Osteoblast (primary cell): ENCODE results near the gene STK17A. TPM values are rescaled to one million over a fixed set of nuclear protein-coding genes. Genes with fewer than 3 reads are reported as not detected.

ENCODE experiments used
- DNase-seq: peaks from one replicate; pipeline ENCODE4 v3.0.0; 2011; ENCODE audit warnings: low spot score, mixed read lengths; ENCODE audit not compliant: insufficient read length; ENCODE audit errors: missing footprints
- H2AFZ ChIP-seq: 2 replicates; pipeline ENCODE4 v1.6.0; 2011; ENCODE audit warnings: mild to moderate bottlenecking, low read length
- H3K27ac ChIP-seq: 2 replicates; pipeline ENCODE4 v1.5.1; 2011; ENCODE audit warnings: mild to moderate bottlenecking, low read depth, low read length, moderate library complexity
- H3K27me3 ChIP-seq: 2 replicates; pipeline ENCODE4 v1.6.0; 2012; ENCODE audit warnings: mild to moderate bottlenecking, control low read depth, inconsistent platforms, low read length, moderate library complexity; ENCODE audit not compliant: insufficient read depth
- H3K36me3 ChIP-seq: 2 replicates; pipeline ENCODE4 v1.5.1; 2011; ENCODE audit warnings: mild to moderate bottlenecking, low read length, control low read depth, moderate library complexity; ENCODE audit not compliant: insufficient read depth
- H3K4me1 ChIP-seq: 2 replicates; pipeline ENCODE4 v1.5.1; 2011; ENCODE audit warnings: mild to moderate bottlenecking, low read length, control low read depth, moderate library complexity; ENCODE audit not compliant: insufficient read depth
- H3K4me2 ChIP-seq: 2 replicates; pipeline ENCODE4 v1.6.0; 2011; ENCODE audit warnings: mild to moderate bottlenecking, low read length; ENCODE audit not compliant: insufficient read depth
- H3K4me3 ChIP-seq: fragments of 200-600 bp; sonication (generic); 3 replicates; pipeline ENCODE4 v1.5.1; 2012; ENCODE audit warnings: mild to moderate bottlenecking, low read length, inconsistent platforms; ENCODE audit not compliant: insufficient read depth
- H3K79me2 ChIP-seq: 2 replicates; pipeline ENCODE4 v1.6.0; 2012; ENCODE audit warnings: mild to moderate bottlenecking, low read length, control low read depth, inconsistent platforms; ENCODE audit not compliant: insufficient read depth
- H3K9me3 ChIP-seq: 2 replicates; pipeline ENCODE4 v1.5.1; 2011; ENCODE audit warnings: low read depth, low read length, control low read depth
- H4K20me1 ChIP-seq: 2 replicates; pipeline ENCODE4 v1.6.0; 2012; ENCODE audit warnings: mild to moderate bottlenecking, low read length, control low read depth; ENCODE audit not compliant: insufficient read depth
- CTCF ChIP-seq: IDR thresholded peaks from 2 replicates; pipeline ENCODE4 v1.5.1; 2011; ENCODE audit warnings: mild to moderate bottlenecking, low read depth, low read length, moderate library complexity; ENCODE audit errors: extremely low read depth
- total RNA-seq: library from RNA; depleted of rRNA; stranded (reverse); fragments of >200 nt; gene quantifications from 2 replicates; pipeline ENCODE4 v1.2.3, GENCODE V29; 2012

Gene STK17A
- total RNA-seq, 1 donor = 109 TPM

DNA sequence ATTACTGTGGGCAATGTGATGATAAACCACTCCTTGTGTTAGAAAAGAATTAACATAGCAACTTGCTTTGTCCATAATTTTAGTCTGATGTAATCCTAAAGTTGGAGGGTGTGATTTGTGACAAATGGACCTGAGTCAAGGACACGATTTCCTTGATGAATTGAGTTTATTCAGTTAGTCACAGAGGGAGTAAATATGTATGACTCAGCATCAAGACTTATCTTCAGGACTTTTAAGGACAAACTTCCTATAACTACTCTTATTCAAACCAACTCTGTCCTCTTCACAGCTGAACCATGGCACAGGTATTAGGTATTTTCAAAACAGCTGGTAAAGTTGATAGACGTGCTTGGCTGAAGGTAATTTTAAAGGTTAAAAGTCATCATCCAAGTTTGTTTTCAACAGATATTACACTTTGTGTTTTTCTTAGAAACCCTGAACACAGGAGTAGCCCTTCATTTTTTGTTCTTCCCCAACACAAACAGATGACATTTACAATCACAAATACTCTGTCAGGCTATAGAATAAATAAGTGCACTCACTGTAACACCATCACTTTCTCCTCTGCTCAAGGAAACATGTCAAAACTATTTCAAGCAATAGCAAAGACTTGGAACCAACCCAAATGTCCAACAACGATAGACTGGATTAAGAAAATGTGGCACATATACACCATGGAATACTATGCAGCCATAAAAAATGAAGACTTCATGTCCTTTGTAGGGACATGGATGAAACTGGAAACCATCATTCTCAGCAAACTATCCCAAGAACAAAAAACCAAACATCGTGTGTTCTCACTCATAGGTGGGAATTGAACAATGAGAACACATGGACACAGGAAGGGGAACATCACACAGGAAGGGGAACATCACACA is 91.9 kb downstream of the STK17A start:
- H3K27me3 ChIP-seq = no peaks in the 10 kb centered on the region
- H3K79me2 ChIP-seq = peaks cover 71% of the 10 kb centered on the region
- H3K4me3 ChIP-seq = no peak overlapping the region
- no peaks in the 10 kb centered on the region for H3K9me3 ChIP-seq
- H3K4me2 ChIP-seq = peak overlapping the region; percentile 14
- peak; percentile 66 for DNase-seq
- no peak for TF ChIP-seq CTCF
- peaks cover 7% of the 10 kb centered on the region for H3K4me1 ChIP-seq
- no peaks in the 10 kb centered on the region for H4K20me1 ChIP-seq
- H3K36me3 ChIP-seq = no peaks in the 10 kb centered on the region
- peak overlapping the region; percentile 69 for H3K27ac ChIP-seq
- no peak overlapping the region for H2AFZ ChIP-seq

Other genes starting within 250 kb of the STK17A start
- gene COA1, start 146.4 kb downstream of the STK17A start, total RNA-seq = 34.0 and 39.2 TPM in 2 replicates
- 20.6 and 21.5 TPM in 2 replicates for gene BLVRA, start 175.6 kb downstream of the STK17A start, total RNA-seq